A549 treated with dexamethasone at 1 μM for 4 hours (cell line): ENCODE data around the gene COX18. TPM values are rescaled to one million over a fixed set of nuclear protein-coding genes. Genes with fewer than 3 reads are reported as not detected.

Source experiments
- total RNA-seq: library from RNA; stranded (reverse); fragments of 200-300 nt; extraction: Qiagen RNA extraction; gene quantifications from 5 replicates; pipeline ENCODE4 v1.2.3, GENCODE V29; 2022

Gene COX18
- 4.6 to 8.8 TPM (median 7.0 TPM) in 5 replicates for total RNA-seq

DNA sequence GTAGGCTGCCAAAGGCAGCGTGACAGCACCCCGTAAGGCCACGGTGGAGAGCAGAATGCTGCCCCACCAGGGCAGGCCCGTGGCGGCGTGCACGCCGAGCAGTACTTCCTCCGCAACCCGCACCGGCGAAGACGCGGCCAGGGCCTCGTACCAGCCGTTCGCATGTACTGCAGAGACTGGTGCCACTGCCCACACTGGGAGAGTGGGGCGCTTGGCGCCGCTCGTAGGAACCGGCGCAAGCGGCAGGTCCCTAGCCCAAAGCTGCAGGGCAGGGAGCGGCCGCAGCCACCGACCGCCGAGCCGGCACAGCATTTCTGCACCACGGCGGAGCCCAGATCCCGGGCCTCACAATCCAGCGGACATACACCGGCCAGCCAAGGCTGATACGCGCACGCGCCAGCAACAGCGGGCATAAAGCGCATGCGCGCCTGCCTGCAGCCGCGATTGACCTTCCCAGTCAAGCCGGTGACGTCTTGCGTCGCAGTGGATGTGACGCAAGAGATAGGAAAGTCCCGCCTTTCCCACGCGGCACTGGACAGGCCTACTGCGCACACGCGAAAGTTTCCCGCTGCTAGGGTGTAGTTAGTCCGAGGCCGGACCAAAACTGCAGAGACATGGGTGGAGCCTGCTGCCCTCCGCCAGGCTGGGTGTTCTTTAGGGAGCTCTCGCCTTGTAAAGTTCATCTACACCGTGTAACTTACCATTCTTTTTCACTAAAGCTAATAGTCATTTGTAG lies at the start of gene COX18:
Gene COX18, minus strand, starts transcription at position 379 of the 736 bp plus-strand sequence. Its CDS starts 67 bp downstream, at position 312.

Other genes with a start within 250 kb of the COX18 start
- 17.2 to 25.4 TPM (median 24.1 TPM) in 5 replicates for gene ANKRD17, start 189.1 kb upstream of the COX18 start, total RNA-seq